GM18508 (cell line): ENCODE measurements around the gene RMC1.

Experiments
- ATAC-seq: cut with Tn5 transposase; IDR thresholded peaks from one replicate; pipeline ENCODE4 v1.9.1; 2021; ENCODE audit warnings: moderate number of reproducible peaks; ENCODE audit not compliant: insufficient read depth, unreplicated experiment

Gene RMC1

GRCh38 chr18:23578067-23578701 is 74.9 kb downstream of the RMC1 start:
- no peak for ATAC-seq

- no peak for ATAC-seq
Observed at GRCh38 chr18:23578891-23579653, 75.8 kb downstream of the RMC1 start.

- ATAC-seq: no peak
Observed at GRCh38 chr18:23580677-23581367, 77.5 kb downstream of the RMC1 start.
